Smooth muscle cell (in vitro differentiated cells): ENCODE data around the gene DYNLRB1. TPM values are rescaled to one million over a fixed set of nuclear protein-coding genes. Genes with fewer than 3 reads are reported as not detected.

Experiments used
- polyA plus RNA-seq: library from polyadenylated mRNA; unstranded; fragments of >200 nt; fragmentation: Nextera tagmentation; extraction: Ambion mirVana; gene quantifications from 2 replicates; pipeline ENCODE4 v1.2.1, GENCODE V29; 2016
- small RNA-seq: library from RNA; depleted of rRNA; stranded (forward); fragments of <200 nt; gene quantifications from one replicate; pipeline ENCODE3, GENCODE V24; 2014
- total RNA-seq: library from RNA; depleted of rRNA; stranded (reverse); fragments of >200 nt; gene quantifications from 2 replicates; pipeline ENCODE4 v1.2.3, GENCODE V29; 2014

DYNLRB1 gene
- total and polyA plus RNA-seq, 2 experiments from 2014 or later: 202 to 224 TPM

Small RNA genes within 50 kb of the gene (small RNA-seq; reads per million reads assigned to genes)
- not detected for gene RF00019

Other genes starting within 250 kb of the DYNLRB1 start
- 58.3 and 73.8 TPM in 2 replicates for gene AHCY, start 213.1 kb upstream of the DYNLRB1 start, total RNA-seq
- gene AHCY, start 213.1 kb upstream of the DYNLRB1 start, polyA plus RNA-seq: 36.2 and 39.4 TPM in 2 replicates
- gene ITCH, start 153.1 kb upstream of the DYNLRB1 start, total RNA-seq: 96.7 and 102 TPM in 2 replicates
- gene ITCH, start 153.1 kb upstream of the DYNLRB1 start, polyA plus RNA-seq: 21.9 and 22.7 TPM in 2 replicates
- 32.4 and 47.8 TPM in 2 replicates for gene MAP1LC3A, start 42.3 kb downstream of the DYNLRB1 start, total RNA-seq
- gene MAP1LC3A, start 42.3 kb downstream of the DYNLRB1 start, polyA plus RNA-seq: 84.0 and 95.4 TPM in 2 replicates
- 43.5 and 50.2 TPM in 2 replicates for gene PIGU, start 160.7 kb downstream of the DYNLRB1 start, total RNA-seq
- gene PIGU, start 160.7 kb downstream of the DYNLRB1 start, polyA plus RNA-seq: 32.0 and 46.5 TPM in 2 replicates
- gene TP53INP2, start 187.9 kb downstream of the DYNLRB1 start, total RNA-seq: 11.7 and 13.1 TPM in 2 replicates
- 15.9 and 17.5 TPM in 2 replicates for gene TP53INP2, start 187.9 kb downstream of the DYNLRB1 start, polyA plus RNA-seq